Hepatocyte (in vitro differentiated cells): ENCODE results near the gene CDK19.

Experiments used
- EZH2 ChIP-seq: fragments of 200-600 bp; sonication (generic); IDR thresholded peaks from 2 replicates; pipeline ENCODE4 v1.6.1; 2016; ENCODE audit warnings: antibody characterized with exemption, mild to moderate bottlenecking, borderline replicate concordance
- EZH2phosphoT487 ChIP-seq: fragments of 200-600 bp; sonication (generic); IDR thresholded peaks from one replicate; pipeline ENCODE4 v1.6.1; 2018; ENCODE audit warnings: antibody characterized with exemption, mild to moderate bottlenecking, low read depth, moderate library complexity; ENCODE audit not compliant: unreplicated experiment, severe bottlenecking
- TF ChIP-seq, protein P1 (sequence below): fragments of 200-600 bp; sonication (generic); IDR thresholded peaks from 2 replicates; pipeline ENCODE4 v1.5.1; 2016; ENCODE audit warnings: antibody characterized with exemption, mild to moderate bottlenecking; ENCODE audit not compliant: poor library complexity

DNA sequence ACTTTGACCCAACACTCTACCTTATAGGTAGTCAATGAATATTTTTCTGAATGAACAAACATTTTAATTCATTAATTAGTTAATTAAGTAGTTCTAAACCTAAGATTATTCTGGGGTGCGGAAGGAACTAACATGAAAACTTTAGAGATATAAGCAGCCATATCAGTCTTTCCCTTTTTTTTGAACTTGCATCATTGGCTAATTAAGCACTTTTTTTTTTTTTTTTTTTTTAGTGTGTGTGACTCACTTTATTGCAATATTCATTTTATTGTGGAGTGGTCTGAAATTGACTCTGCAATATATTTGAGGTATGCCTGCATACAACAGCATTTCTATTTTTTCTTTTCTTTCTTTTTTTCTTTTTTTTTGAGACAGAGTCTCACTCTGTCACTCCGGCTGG, 37.5 kb upstream of the CDK19 start:
- TF ChIP-seq EZH2 (no peak), EZH2phosphoT487 (no peak)
- TF ChIP-seq, protein P1, sequence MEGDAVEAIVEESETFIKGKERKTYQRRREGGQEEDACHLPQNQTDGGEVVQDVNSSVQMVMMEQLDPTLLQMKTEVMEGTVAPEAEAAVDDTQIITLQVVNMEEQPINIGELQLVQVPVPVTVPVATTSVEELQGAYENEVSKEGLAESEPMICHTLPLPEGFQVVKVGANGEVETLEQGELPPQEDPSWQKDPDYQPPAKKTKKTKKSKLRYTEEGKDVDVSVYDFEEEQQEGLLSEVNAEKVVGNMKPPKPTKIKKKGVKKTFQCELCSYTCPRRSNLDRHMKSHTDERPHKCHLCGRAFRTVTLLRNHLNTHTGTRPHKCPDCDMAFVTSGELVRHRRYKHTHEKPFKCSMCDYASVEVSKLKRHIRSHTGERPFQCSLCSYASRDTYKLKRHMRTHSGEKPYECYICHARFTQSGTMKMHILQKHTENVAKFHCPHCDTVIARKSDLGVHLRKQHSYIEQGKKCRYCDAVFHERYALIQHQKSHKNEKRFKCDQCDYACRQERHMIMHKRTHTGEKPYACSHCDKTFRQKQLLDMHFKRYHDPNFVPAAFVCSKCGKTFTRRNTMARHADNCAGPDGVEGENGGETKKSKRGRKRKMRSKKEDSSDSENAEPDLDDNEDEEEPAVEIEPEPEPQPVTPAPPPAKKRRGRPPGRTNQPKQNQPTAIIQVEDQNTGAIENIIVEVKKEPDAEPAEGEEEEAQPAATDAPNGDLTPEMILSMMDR: no peak
